HG02852 (cell line): ENCODE data around the gene KIF1A.

ENCODE experiments used
- ATAC-seq: cut with Tn5 transposase; IDR thresholded peaks from one replicate; pipeline ENCODE4 v1.9.1; 2021; ENCODE audit warnings: mild to moderate bottlenecking, moderate library complexity; ENCODE audit not compliant: unreplicated experiment

Gene KIF1A

DNA sequence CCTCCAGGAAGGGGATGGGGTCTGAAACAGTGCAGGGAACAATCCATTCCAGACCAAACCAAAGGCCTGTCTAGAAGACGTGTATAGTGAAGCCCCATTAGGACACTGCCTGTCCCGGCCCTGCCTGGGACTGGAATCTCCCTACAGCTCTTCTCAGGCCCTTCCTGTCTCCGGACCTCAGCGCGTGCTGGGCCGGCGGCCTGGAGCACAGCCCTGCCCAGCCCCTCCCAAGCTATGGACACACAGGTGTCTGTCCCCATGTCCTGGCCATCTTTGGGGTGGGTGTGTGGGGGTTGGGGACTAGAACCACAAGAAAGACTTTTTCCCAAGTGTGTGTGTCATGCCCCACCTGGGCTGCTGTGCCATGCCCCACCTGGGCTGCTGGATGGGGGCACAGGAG lies 51.8 kb downstream of the KIF1A start:
- no peak for ATAC-seq

DNA sequence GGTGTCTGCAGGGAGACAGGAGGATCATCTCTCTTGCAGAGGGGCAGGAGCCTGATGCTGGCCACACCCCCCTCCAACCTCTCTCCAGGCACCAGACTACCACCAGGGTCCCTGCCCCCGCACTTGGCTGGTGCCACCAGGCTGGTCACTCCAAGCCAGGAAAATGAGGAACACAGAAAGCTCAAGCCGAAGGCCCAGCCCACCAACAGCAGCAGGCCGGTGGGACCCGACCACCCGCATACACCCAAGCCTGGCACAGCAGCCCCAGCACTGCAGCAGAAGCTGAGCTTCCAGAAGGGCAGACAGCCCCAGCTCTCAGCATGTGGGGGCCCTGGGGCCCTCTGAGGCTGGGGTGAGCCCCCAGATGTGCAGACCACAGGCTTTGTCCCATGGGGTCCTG lies 52.7 kb downstream of the KIF1A start:
- ATAC-seq = no peak

DNA sequence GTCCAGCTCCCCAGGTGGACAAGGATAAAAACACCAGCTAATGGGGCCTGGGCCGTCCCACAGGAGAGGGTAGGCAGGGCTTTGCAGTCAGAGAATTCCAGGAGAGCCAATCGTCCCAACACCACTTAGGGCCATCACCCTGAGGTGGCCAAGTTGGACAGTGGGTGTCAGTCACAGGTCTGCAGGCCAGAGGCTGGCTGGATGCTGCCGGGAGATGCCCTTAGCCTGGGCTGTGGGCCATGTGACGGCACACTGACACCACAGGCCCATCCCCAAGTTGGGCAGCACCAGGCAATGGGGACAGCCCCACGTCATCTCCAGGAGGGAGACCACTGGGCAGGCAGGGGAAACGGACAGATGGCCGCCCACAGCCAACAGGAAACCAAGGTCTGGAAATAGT lies 53.9 kb downstream of the KIF1A start:
- ATAC-seq = no peak

- ATAC-seq = no peak
These were observed 55.0 kb downstream of the KIF1A start for GRCh38 chr2:240765007-240765406.

DNA sequence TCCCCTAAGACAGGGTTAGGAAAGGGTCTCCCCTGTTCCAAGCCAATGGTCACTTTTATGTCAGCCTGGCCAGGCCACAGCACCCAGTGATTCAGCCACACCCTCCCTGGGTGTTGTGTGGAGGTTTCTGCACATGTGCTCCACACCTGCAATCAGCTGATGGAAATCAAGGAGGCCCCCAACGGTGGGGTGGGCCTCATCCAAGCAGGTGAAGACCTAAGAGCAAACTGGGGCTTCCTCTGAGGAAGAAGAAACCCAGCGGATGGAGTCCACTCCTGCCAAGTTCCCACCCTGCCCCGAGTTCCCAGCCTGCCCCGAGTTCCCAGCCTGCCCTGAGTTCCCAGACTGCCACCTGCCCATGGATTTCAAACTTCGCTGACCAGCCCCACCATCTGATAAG lies 55.4 kb downstream of the KIF1A start:
- ATAC-seq = no peak

DNA sequence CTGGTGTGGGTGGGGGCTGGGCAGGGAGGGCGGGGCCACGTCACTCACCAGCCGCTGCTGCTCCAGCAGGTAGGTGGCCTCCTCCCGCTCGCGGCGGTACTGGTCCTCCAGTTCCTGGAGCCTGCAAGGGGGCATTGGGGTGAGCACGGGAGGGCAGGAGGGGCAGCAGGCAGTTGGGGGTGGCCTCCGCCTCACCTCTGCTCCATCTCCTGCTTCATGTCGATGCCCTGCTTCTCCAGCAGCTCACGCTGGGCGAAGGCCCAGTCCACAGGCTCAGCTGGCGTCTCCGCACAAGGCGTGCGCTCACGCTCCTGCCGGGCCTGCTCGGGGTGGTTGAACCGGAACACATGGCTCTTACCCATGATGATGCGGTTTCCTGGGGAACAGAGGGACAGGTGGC lies 57.0 kb downstream of the KIF1A start:
- ATAC-seq = no peak

- no peak for ATAC-seq
These were observed 57.8 kb downstream of the KIF1A start for GRCh38 chr2:240762249-240762648.

GRCh38 chr2:240760576-240761246 lies 59.3 kb downstream of the KIF1A start:
- ATAC-seq = no peak

DNA sequence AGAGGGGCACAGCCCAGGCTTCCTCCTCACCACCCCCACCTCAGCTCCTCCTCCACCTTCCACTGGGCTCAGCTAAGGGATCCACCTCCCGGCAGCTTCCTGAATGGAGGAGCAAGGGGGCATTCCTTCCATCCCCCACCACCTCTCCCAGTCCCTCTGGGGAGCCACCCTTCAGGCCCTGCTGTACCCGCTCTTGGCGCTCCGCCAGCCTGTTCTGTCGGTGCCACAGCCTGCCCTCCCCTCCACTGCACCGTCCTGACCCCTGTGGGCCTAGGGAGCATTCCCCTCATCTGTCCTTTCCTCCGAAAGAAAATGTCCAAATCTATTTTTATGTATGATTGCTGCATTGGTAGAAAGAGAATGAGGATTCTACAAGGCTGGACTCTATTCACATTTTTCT lies 59.9 kb downstream of the KIF1A start:
- no peak for ATAC-seq

DNA sequence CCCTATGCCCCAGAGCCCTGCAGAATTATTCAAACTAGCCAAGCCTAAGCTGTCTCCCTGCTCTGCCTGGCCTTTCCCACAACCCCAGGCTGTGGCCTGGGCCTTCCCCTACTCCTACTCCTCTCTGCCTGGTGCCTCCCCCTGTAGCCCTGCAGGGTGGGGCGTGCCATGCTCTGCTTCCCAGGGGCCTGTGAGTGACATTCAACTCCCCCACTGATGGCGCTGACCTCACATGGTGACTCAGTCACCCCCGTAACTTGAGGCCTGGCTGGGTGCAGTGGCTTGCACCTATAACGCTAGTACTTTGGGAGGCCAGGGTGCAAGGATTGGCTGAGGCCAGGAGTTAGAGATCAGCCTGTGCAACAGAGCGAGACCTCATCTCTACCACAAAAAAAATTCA lies 60.6 kb downstream of the KIF1A start:
- peak; percentile 43 for ATAC-seq

- no peak for ATAC-seq
These were observed 62.9 kb downstream of the KIF1A start for GRCh38 chr2:240757086-240757614.

GRCh38 chr2:240752209-240752608 lies 67.8 kb downstream of the KIF1A start:
- ATAC-seq = no peak

DNA sequence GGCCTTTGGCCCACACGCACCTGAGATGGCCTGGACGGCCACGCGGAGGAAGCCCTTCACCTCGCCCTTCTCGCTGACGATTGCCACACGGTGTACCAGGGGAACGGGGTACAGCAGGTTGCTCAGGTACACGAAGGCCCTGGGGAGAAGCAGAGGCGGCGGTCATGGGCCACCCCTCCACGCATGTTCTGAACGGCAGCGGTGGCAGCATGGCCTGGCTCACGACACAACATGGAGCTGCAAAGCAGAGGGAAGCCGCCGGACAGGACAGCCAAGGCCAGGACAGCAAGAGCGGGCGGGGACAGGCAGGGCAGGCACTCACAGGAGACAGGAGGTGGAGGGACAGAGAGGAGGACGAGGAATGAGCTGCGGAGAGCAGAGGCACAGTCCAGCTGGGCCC lies 69.6 kb downstream of the KIF1A start:
- no peak for ATAC-seq

- ATAC-seq = no peak
These were observed 70.5 kb downstream of the KIF1A start for GRCh38 chr2:240749516-240749915.

DNA sequence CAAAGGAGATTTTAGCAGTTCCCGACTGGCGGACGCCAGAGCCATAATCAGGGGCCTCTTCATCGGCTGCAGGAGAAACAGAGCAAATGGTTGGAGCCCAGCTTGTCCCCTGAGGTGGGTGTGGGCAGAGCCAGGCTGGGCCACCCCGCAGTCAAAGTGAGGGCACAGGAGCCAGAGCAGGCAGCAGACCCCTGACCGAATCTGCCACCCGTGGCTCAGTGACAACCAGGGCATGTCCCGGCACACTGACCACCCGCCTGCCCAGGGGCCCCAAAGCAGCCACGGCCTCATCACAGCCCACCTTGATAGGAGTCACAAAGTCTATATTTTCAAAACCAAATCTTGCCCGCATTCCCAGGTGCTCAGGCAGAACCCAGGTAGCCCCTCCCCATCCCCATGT lies 72.8 kb downstream of the KIF1A start:
- no peak for ATAC-seq

- ATAC-seq = no peak
These were observed 73.3 kb downstream of the KIF1A start for GRCh38 chr2:240746671-240747070.

- no peak for ATAC-seq
These were observed 74.1 kb downstream of the KIF1A start for GRCh38 chr2:240745962-240746361.

GRCh38 chr2:240745456-240745855 lies 74.6 kb downstream of the KIF1A start:
- ATAC-seq = no peak

DNA sequence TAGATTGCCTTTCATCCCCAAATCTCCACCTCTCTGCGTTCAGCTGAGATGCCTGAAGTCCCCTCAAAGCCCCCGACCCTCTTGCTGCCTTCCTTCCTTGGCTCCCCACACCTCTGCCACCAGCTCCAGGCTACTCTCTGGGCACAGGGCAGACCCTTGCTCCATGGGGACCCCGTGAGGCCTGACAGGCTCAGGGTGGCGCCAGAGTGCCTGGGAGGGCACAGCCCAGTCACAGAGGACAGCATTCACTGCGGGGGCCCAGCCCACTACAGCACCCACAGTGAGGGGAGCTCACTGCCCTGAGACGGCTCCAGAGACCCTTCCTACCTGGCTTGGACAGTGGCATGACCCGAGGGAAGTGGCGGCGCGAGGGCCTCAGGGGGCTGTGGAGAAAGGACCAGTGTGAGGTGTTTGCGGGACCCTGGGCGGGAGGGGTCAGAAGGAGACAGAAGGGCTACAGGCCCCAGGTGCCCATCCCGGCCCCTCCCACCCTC lies 77.4 kb downstream of the KIF1A start:
- ATAC-seq = no peak

- no peak for ATAC-seq
These were observed 78.9 kb downstream of the KIF1A start for GRCh38 chr2:240741091-240741490.

GRCh38 chr2:240739797-240740196 lies 80.2 kb downstream of the KIF1A start:
- ATAC-seq = no peak

- ATAC-seq = no peak
These were observed 82.1 kb downstream of the KIF1A start for GRCh38 chr2:240737958-240738357.

- ATAC-seq = no peak
These were observed 82.5 kb downstream of the KIF1A start for GRCh38 chr2:240737512-240737911.
